Transverse colon (tissue), 4 donors: ENCODE data around the gene ZNF280A.

ENCODE experiments used
- CTCF ChIP-seq, 5 experiments: fragments of 200-600 bp in 3 of 5; fragments of 450-650 bp in 2 of 5; sonication (generic) in 3 of 5; IDR thresholded peaks; 1 replicate in 2 of 5; 2 replicates in 3 of 5; pipeline ENCODE4 v1.5.1; 2016 to 2017; ENCODE audit warnings: antibody characterized with exemption in 5 of 5, inconsistent platforms in 3 of 5, mild to moderate bottlenecking in 2 of 5, moderate library complexity in 1 of 5
- EP300 ChIP-seq: sonication (generic); formaldehyde crosslinking; IDR thresholded peaks from one replicate; pipeline ENCODE4 v1.6.1; 2017; ENCODE audit warnings: antibody characterized with exemption, low read depth
- POLR2A ChIP-seq: fragments of 450-650 bp; IDR thresholded peaks from one replicate; pipeline ENCODE4 v1.6.1; 2016; ENCODE audit warnings: antibody characterized with exemption, mild to moderate bottlenecking, moderate library complexity
- POLR2AphosphoS5 ChIP-seq, 3 donors: sonication (generic); formaldehyde crosslinking; IDR thresholded peaks; one replicate each; pipeline ENCODE4 v1.6.1; 2016; ENCODE audit warnings: antibody characterized with exemption in 3 of 3

DNA sequence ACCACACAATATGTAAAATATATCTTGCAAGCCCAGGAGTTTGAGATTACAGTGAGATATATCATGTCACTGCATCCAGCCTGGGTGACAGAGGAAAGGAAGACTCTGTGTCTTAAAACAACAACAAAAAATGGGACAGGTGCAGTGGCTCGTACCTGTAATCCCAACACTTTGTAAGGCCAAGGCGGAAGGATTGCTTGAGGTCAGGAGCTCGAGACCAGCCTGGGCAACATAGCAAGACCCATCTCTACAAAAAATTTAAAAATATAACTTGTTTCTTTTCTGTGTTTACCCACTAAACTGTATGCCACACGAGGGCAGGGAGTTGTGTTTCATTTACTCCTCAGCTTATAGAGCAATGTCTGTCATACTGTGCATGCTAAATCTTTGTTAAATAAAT lies 3.1 kb downstream of the ZNF280A start:
- TF ChIP-seq CTCF (IDR thresholded peaks at IDR 0.05): no peak
- no peak for TF ChIP-seq EP300
- no peak for TF ChIP-seq POLR2A
- TF ChIP-seq POLR2AphosphoS5 (IDR thresholded peaks at IDR 0.05): no peak
